WTC11 (cell line): ENCODE results near the gene SYNE3. TPM values are rescaled to one million over a fixed set of nuclear protein-coding genes. Genes with fewer than 3 reads are reported as not detected.

Source experiments
- ATAC-seq: fragments of 200-7000 bp; cut with Tn5 transposase; 2 replicates; pipeline ENCODE4 v1.10.0; 2021; ENCODE audit warnings: mild to moderate bottlenecking, moderate library complexity
- CTCF ChIA-PET: fragments of 300-600 bp; sonication (Branson Sonifier 250); formaldehyde crosslinking; loops from one replicate; lab custom pipeline; 2021; ENCODE audit warnings: antibody characterized with exemption; lab: Charles Lee
- POLR2A ChIA-PET: fragments of 350-600 bp; sonication (Branson Sonifier 250); formaldehyde crosslinking; loops from one replicate; lab custom pipeline; 2021; ENCODE audit warnings: antibody characterized with exemption; lab: Charles Lee
- DNase-seq: peaks from one replicate; pipeline ENCODE4 v3.0.0; 2021; ENCODE audit warnings: low spot score
- H3K27ac Mint-ChIP-seq: 2 replicates; pipeline ENCODE4 v1.8.0; 2021; ENCODE audit warnings: mixed read lengths
- H3K27me3 Mint-ChIP-seq: 2 replicates; pipeline ENCODE4 v1.8.0; 2021; ENCODE audit warnings: low read depth, mild to moderate bottlenecking, moderate library complexity, mixed read lengths
- H3K36me3 Mint-ChIP-seq: 2 replicates; pipeline ENCODE4 v1.8.0; 2021; ENCODE audit warnings: mixed read lengths
- H3K4me1 Mint-ChIP-seq: 2 replicates; pipeline ENCODE4 v1.8.0; 2022; ENCODE audit warnings: mixed read lengths
- H3K4me3 Mint-ChIP-seq: 2 replicates; pipeline ENCODE4 v1.8.0; 2021; ENCODE audit warnings: mild to moderate bottlenecking, moderate library complexity, mixed read lengths
- H3K9me3 Mint-ChIP-seq: 2 replicates; pipeline ENCODE4 v1.8.0; 2021; ENCODE audit warnings: mixed read lengths
- CREB1 ChIP-seq: sonication (generic); formaldehyde crosslinking; IDR thresholded peaks from 2 replicates; pipeline ENCODE4 v1.8.0; 2023; ENCODE audit warnings: mild to moderate bottlenecking, missing genetic modification reagents
- EMX1 ChIP-seq: fragments of 250-450 bp; sonication (Bioruptor Pico); IDR thresholded peaks from 2 replicates; pipeline ENCODE4 v1.8.0; 2021; ENCODE audit warnings: mild to moderate bottlenecking
- FOXJ3 ChIP-seq: sonication (generic); formaldehyde crosslinking; IDR thresholded peaks from 2 replicates; pipeline ENCODE4 v1.9.0; 2021; ENCODE audit warnings: missing genetic modification reagents, mild to moderate bottlenecking, borderline replicate concordance
- IRF1 ChIP-seq: sonication (generic); formaldehyde crosslinking; IDR thresholded peaks from 2 replicates; pipeline ENCODE4 v1.8.0; 2023; ENCODE audit warnings: missing genetic modification reagents
- JAZF1 ChIP-seq: fragments of 250-450 bp; sonication (Bioruptor Pico); IDR thresholded peaks from 2 replicates; pipeline ENCODE4 v1.9.0; 2021; ENCODE audit warnings: moderate library complexity, mild to moderate bottlenecking, inconsistent platforms
- MXD4 ChIP-seq: fragments of 250-450 bp; sonication (Bioruptor Pico); IDR thresholded peaks from 2 replicates; pipeline ENCODE4 v1.8.0; 2021; ENCODE audit warnings: mild to moderate bottlenecking, moderate library complexity, borderline replicate concordance
- MYBL2 ChIP-seq: sonication (generic); formaldehyde crosslinking; IDR thresholded peaks from 2 replicates; pipeline ENCODE4 v1.8.1; 2023; ENCODE audit warnings: mild to moderate bottlenecking, moderate library complexity, missing genetic modification reagents
- NFATC4 ChIP-seq: fragments of 250-450 bp; sonication (Bioruptor Pico); IDR thresholded peaks from 2 replicates; pipeline ENCODE4 v1.9.0; 2021; ENCODE audit warnings: mild to moderate bottlenecking
- NFYB ChIP-seq: sonication (generic); formaldehyde crosslinking; conservative IDR thresholded peaks from 2 replicates; pipeline ENCODE4 v1.8.0; 2022; ENCODE audit warnings: low read depth, missing genetic modification reagents
- OVOL2 ChIP-seq: fragments of 250-450 bp; sonication (Bioruptor Pico); IDR thresholded peaks from 2 replicates; pipeline ENCODE4 v1.9.0; 2021; ENCODE audit warnings: mild to moderate bottlenecking, borderline replicate concordance
- PREB ChIP-seq: sonication (generic); formaldehyde crosslinking; IDR thresholded peaks from 2 replicates; pipeline ENCODE4 v1.8.1; 2022; ENCODE audit warnings: mild to moderate bottlenecking, missing genetic modification reagents, moderate library complexity, borderline replicate concordance
- RORB ChIP-seq: fragments of 250-450 bp; sonication (Bioruptor Pico); IDR thresholded peaks from 2 replicates; pipeline ENCODE4 v1.9.0; 2021; ENCODE audit warnings: mild to moderate bottlenecking
- SP1 ChIP-seq: sonication (generic); formaldehyde crosslinking; conservative IDR thresholded peaks from 2 replicates; pipeline ENCODE4 v1.8.1; 2022; ENCODE audit warnings: missing genetic modification reagents
- ZNF121 ChIP-seq: sonication (generic); formaldehyde crosslinking; IDR thresholded peaks from 2 replicates; pipeline ENCODE4 v1.8.0; 2023; ENCODE audit warnings: missing genetic modification reagents
- ZNF317 ChIP-seq: sonication (generic); formaldehyde crosslinking; IDR thresholded peaks from 2 replicates; pipeline ENCODE4 v1.8.1; 2023; ENCODE audit warnings: low read depth, mild to moderate bottlenecking, moderate library complexity, missing genetic modification reagents, borderline replicate concordance
- ZSCAN18 ChIP-seq: fragments of 250-450 bp; sonication (Bioruptor Pico); IDR thresholded peaks from 2 replicates; pipeline ENCODE4 v2.1.2; 2022; ENCODE audit warnings: mild to moderate bottlenecking, moderate library complexity
- total RNA-seq: library from RNA; stranded (reverse); gene quantifications from 3 replicates; pipeline ENCODE4 v1.2.3, GENCODE V29; 2021
- TF ChIP-seq, protein P1 (sequence below): sonication (generic); formaldehyde crosslinking; conservative IDR thresholded peaks from 2 replicates; pipeline ENCODE4 v1.8.1; 2023; ENCODE audit warnings: mild to moderate bottlenecking, low read depth, missing genetic modification reagents, moderate library complexity
- TF ChIP-seq, protein P2 (sequence below): sonication (generic); formaldehyde crosslinking; IDR thresholded peaks from 2 replicates; pipeline ENCODE4 v1.8.1; 2023; ENCODE audit warnings: mild to moderate bottlenecking, missing genetic modification reagents, borderline replicate concordance

Gene SYNE3
- total RNA-seq, 1 experiment from 2014 or later: 0.24 TPM

- DNase-seq (no peak), ATAC-seq (no peak)
- Mint-ChIP-seq H3K27ac (no peak overlapping the region), H3K27me3 (no peaks in the 10 kb centered on the region), H3K4me3 (no peak overlapping the region), H3K36me3 (no peaks in the 10 kb centered on the region), H3K9me3 (no peaks in the 10 kb centered on the region), H3K4me1 (peaks cover 11% of the 10 kb centered on the region)
- TF ChIP-seq ZNF317 (CRISPR knock-in tag) (no peak), JAZF1 (CRISPR knock-in tag) (no peak), FOXJ3 (CRISPR knock-in tag) (no peak), ZSCAN18 (CRISPR knock-in tag) (no peak), EMX1 (CRISPR knock-in tag) (no peak), RORB (CRISPR knock-in tag) (no peak), MXD4 (no peak), OVOL2 (CRISPR knock-in tag) (no peak), IRF1 (CRISPR knock-in tag) (no peak), ZNF121 (no peak), SP1 (CRISPR knock-in tag) (no peak), MYBL2 (CRISPR knock-in tag) (no peak), CREB1 (no peak), NFYB (CRISPR knock-in tag) (no peak), PREB (no peak), NFATC4 (CRISPR knock-in tag) (no peak)
- TF ChIP-seq, protein P1, sequence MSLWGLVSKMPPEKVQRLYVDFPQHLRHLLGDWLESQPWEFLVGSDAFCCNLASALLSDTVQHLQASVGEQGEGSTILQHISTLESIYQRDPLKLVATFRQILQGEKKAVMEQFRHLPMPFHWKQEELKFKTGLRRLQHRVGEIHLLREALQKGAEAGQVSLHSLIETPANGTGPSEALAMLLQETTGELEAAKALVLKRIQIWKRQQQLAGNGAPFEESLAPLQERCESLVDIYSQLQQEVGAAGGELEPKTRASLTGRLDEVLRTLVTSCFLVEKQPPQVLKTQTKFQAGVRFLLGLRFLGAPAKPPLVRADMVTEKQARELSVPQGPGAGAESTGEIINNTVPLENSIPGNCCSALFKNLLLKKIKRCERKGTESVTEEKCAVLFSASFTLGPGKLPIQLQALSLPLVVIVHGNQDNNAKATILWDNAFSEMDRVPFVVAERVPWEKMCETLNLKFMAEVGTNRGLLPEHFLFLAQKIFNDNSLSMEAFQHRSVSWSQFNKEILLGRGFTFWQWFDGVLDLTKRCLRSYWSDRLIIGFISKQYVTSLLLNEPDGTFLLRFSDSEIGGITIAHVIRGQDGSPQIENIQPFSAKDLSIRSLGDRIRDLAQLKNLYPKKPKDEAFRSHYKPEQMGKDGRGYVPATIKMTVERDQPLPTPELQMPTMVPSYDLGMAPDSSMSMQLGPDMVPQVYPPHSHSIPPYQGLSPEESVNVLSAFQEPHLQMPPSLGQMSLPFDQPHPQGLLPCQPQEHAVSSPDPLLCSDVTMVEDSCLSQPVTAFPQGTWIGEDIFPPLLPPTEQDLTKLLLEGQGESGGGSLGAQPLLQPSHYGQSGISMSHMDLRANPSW (CRISPR knock-in tag): no peak
- TF ChIP-seq, protein P2, sequence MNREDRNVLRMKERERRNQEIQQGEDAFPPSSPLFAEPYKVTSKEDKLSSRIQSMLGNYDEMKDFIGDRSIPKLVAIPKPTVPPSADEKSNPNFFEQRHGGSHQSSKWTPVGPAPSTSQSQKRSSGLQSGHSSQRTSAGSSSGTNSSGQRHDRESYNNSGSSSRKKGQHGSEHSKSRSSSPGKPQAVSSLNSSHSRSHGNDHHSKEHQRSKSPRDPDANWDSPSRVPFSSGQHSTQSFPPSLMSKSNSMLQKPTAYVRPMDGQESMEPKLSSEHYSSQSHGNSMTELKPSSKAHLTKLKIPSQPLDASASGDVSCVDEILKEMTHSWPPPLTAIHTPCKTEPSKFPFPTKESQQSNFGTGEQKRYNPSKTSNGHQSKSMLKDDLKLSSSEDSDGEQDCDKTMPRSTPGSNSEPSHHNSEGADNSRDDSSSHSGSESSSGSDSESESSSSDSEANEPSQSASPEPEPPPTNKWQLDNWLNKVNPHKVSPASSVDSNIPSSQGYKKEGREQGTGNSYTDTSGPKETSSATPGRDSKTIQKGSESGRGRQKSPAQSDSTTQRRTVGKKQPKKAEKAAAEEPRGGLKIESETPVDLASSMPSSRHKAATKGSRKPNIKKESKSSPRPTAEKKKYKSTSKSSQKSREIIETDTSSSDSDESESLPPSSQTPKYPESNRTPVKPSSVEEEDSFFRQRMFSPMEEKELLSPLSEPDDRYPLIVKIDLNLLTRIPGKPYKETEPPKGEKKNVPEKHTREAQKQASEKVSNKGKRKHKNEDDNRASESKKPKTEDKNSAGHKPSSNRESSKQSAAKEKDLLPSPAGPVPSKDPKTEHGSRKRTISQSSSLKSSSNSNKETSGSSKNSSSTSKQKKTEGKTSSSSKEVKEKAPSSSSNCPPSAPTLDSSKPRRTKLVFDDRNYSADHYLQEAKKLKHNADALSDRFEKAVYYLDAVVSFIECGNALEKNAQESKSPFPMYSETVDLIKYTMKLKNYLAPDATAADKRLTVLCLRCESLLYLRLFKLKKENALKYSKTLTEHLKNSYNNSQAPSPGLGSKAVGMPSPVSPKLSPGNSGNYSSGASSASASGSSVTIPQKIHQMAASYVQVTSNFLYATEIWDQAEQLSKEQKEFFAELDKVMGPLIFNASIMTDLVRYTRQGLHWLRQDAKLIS: no peak
- ChIA-PET CTCF (interaction anchor here (1.0 to 1.5 kb wide), 3 partner anchors 26 to 51 kb away, joined by 3 to 7 read pairs (median 3); no protein-coding TSS in a partner anchor), POLR2A (no interaction called here)
These were observed 37.6 kb downstream of the SYNE3 start for GRCh38 chr14:95478818-95479217.
